ENCODE data around the gene AFG1L. TPM values are rescaled to one million over a fixed set of nuclear protein-coding genes. Genes with fewer than 3 reads are reported as not detected.

AFG1L gene
- total RNA-seq, 1 experiment from 2014 or later = 4.9 TPM

DNA sequence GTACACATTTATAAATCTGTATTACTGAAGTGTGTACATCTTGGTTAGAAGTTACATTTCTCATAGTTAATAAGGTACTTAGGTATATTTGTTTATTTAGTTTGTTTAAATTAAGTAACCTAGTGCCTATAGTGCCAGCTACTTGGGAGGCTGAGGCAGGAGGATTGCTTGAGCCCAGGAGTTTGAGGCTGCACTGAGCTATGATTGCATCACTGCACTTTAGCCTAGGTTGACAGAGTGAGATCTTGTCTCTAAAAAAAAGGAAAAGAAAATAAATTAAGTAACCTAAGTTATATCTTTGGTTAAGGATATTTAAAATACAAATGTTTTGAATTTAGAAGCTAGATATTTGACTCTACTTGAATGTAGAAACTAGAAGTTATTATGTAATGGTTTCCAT is 9.5 kb upstream of the AFG1L start:
- no peak overlapping the region for H3K9ac ChIP-seq (ENCODE audit: low read length)
- H3K4me1 ChIP-seq (ENCODE audit: control insufficient read depth in 1 of 2, insufficient read depth in 2 of 2, low read length in 2 of 2) = peaks cover 0 to 10% of the 10 kb centered on the region in 2 experiments; a peak in 1 of 4 replicates
- DNase-seq (ENCODE audit: low read depth, low spot score) (no peak), ATAC-seq (no peak)
- no peak overlapping the region for H2AFZ ChIP-seq (ENCODE audit: low read depth, low read length, poor library complexity, severe bottlenecking)
- no peak overlapping the region for H3K27ac ChIP-seq (ENCODE audit: low read depth, low read length)
- TF ChIP-seq EZH2 (IDR thresholded peaks at IDR 0.05) (no peak), ELF1 (IDR thresholded peaks at IDR 0.05; ENCODE audit: borderline replicate concordance, low read depth) (no peak), REST (IDR thresholded peaks at IDR 0.05; ENCODE audit: low read depth) (no peak), ZNF274 (IDR thresholded peaks at IDR 0.05; ENCODE audit: low read depth, low read length) (no peak), JUND (IDR thresholded peaks at IDR 0.05) (no peak), CEBPB (IDR thresholded peaks at IDR 0.05; ENCODE audit: low read depth) (no peak), RAD21 (IDR thresholded peaks at IDR 0.05; ENCODE audit: low read depth) (no peak)
- TF ChIP-seq, protein P1, sequence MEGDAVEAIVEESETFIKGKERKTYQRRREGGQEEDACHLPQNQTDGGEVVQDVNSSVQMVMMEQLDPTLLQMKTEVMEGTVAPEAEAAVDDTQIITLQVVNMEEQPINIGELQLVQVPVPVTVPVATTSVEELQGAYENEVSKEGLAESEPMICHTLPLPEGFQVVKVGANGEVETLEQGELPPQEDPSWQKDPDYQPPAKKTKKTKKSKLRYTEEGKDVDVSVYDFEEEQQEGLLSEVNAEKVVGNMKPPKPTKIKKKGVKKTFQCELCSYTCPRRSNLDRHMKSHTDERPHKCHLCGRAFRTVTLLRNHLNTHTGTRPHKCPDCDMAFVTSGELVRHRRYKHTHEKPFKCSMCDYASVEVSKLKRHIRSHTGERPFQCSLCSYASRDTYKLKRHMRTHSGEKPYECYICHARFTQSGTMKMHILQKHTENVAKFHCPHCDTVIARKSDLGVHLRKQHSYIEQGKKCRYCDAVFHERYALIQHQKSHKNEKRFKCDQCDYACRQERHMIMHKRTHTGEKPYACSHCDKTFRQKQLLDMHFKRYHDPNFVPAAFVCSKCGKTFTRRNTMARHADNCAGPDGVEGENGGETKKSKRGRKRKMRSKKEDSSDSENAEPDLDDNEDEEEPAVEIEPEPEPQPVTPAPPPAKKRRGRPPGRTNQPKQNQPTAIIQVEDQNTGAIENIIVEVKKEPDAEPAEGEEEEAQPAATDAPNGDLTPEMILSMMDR (IDR thresholded peaks at IDR 0.05 in 2 of 3, conservative IDR thresholded peaks at IDR 0.05 in 1 of 3; ENCODE audit: borderline replicate concordance in 1 of 3, insufficient read depth in 1 of 3, low read depth in 2 of 3, low read length in 2 of 3) = no peak
- POLR2A ChIA-PET = no interaction called here
- H3K9me2 ChIP-seq (ENCODE audit: insufficient read depth) = no peaks in the 10 kb centered on the region
- RAD21 ChIA-PET (ENCODE audit: low non-redundant PET in 1 of 2, low total read pairs in 2 of 2, uncharacterized antibody in 2 of 2, unreplicated experiment in 2 of 2) = no interaction called here
- H3K9me3 ChIP-seq (ENCODE audit: control insufficient read depth in 1 of 2, insufficient read depth in 1 of 2, low read depth in 1 of 2, low read length in 2 of 2) = no peaks in the 10 kb centered on the region
- CTCF ChIA-PET = no interaction called here
- no peaks in the 10 kb centered on the region for H4K20me1 ChIP-seq (ENCODE audit: insufficient read depth)
- H3K79me2 ChIP-seq (ENCODE audit: insufficient read depth, low read length) = no peaks in the 10 kb centered on the region
- intact Hi-C loops (cut with micrococcal nuclease) = no loop called here
- H3K36me3 ChIP-seq (ENCODE audit: control insufficient read depth in 1 of 2, insufficient read depth in 2 of 2, low read length in 2 of 2) = no peaks in the 10 kb centered on the region
- H3K4me2 ChIP-seq (ENCODE audit: low read length) = no peak overlapping the region
- BruUV-seq (replicated peaks) = no TSS peak
- H3K27me3 ChIP-seq (ENCODE audit: insufficient read depth, low read length) = no peaks in the 10 kb centered on the region
- no peak overlapping the region for H3K4me3 ChIP-seq (replicated peaks in 1 of 2; ENCODE audit: low read depth in 1 of 2, low read length in 2 of 2)

Measured in HCT116 (cell line).